ENCODE data around the gene DYNC1I2.

Gene DYNC1I2

GRCh38 chr2:171785450-171785849 lies 98.2 kb downstream of the DYNC1I2 start:
- DNase-seq, result no peak

GRCh38 chr2:171787333-171788072 lies 100.2 kb downstream of the DYNC1I2 start:
- DNase-seq, result no peak

DNA sequence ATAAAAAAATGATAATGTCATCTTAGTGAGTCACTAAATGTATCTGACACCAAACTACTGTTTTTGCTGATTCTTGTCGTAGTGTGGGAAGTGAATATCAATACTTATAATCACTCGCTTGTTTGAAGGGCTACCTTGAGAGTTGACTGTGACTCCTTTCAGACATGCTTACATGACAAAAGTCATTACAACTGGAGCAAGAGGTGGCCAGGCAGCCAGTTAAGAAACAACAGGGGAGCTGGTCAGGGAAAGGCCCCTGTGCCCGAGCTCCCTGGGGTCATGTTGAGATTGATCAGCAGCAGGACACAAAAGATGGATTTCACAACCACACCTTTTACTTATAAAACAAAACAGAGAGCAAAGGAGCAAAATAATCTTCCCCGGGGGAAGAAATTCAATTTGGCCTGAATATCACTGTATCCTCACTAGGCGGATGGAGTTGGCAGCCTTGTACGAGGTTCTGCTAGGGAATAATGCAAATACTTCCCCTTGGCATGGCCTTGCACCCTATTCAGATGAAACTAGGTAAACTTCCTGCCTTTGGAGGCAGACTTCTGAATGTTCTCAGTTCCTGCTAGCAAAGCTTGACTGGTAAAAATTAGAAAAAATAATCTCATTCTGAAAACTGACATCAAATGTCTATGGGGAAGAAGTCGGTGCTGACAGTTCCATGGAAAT lies 101.2 kb downstream of the DYNC1I2 start:
- no peak for DNase-seq

GRCh38 chr2:171789956-171790355 lies 102.7 kb downstream of the DYNC1I2 start:
- DNase-seq, result no peak

DNA sequence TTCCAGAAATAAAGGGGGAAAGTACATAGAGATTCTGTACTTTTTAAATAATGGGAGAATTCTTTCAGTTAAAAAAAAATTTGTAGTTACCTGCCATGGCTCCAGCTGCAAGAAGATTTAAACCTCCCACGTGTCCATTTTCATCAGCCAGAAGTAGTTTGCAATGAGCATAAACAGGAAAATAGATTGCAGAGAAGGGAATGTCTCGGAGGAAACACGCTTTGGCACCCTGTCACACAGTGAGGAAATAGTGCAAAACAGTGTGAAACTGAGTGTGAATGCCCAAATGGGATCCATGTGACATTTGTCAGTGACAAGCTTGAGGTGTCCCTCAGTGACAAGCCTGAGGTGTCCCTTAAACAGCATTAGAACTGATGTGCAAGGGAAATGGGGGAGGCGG lies 104.1 kb downstream of the DYNC1I2 start:
- DNase-seq, result no peak

DNA sequence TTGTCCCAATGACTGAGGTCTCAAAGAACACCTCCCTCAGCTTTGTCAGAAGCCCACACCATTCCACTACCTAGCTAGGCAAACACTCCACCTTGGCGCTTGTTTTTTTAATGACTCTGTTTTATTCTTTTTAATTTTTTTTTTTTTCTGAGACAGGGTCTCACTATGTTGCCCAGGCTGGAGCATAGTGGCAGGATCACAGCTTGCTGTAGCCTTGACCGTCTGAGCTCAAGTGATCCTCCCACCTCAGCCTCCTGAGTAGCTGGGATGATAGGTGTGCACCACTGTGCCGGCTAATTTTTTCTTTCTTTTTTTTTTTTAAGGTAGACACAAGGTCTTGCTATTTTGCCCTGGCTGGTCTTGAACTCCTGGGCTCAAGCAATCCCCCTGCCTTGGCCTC lies 104.9 kb downstream of the DYNC1I2 start:
- no peak for DNase-seq

DNA sequence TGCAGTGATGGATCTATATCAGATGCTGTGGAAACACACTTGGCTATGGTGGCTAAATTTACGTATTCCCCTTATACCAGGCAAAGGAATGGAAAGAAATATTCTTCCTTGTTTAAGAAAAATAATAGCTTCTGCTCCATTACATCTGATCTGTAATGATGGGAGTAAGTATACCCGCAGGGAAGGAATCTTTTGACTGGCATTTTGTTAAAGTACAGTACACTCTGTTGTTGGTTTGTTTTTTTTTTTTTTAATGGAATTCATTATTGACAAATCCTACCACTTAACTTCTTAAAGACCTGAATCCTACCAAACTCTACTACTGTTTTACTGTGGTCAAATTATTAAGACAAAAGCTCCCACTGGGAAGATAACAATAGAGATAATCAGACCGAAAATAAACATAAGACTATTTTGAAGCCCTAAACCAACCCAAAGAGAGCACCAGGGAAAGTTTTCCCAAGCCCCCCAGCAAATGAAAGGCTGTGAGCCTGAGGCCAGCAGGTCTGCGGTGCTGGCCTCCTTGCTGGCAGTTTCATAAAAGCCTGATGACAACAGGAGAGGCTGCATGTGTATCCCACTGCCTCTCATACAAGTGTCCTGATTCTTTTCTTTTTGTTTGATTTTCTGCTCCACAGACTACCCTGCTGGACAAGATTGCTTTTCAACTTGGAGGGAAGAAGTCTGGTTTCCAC lies 105.8 kb downstream of the DYNC1I2 start:
- no peak for DNase-seq

DNA sequence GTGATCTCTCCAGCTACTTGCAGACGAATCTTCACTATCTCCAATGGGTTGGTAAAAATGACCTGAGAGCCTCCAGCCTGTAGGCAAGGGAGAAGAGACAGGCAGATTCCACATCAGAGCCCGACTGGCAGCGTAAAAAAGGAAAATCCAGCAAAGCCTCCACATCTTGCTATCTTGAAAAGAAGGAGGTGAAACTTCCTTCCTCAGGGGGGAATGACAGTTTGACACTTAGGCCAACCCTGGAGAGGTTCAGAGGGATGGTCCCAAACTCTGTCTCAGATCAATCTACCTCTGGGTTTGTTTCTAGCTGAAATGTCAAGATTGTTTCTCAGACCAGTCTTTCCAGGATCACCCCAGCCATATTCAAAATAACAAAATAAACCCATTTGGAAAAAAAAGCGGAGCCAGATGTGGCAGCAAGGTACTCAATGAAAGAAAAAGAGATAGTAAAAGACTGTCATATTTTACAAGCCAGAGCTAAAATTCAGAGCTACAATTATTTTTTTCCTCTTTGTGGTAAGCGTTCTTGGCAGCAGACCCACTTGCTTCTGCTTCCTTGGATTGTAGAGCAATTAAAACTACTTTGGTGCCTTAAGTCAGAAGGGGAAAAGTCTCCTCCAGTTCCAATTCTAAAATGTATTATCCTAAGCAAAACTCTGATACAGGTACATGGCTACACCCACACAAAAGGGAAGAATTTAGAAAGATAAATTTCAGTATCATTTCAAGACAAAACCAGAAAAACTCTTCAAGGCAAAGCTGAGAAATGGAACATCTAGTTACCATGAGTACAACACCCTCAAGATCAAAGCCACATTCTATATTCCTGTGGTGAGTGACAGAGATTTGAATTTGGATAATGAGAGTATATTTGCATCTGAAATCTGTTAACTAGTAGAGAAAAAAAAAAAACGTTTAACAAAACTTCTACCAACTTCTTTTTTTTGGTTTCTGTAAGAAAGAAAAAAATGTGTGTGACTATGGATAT lies 106.7 kb downstream of the DYNC1I2 start:
- DNase-seq, result no peak

DNA sequence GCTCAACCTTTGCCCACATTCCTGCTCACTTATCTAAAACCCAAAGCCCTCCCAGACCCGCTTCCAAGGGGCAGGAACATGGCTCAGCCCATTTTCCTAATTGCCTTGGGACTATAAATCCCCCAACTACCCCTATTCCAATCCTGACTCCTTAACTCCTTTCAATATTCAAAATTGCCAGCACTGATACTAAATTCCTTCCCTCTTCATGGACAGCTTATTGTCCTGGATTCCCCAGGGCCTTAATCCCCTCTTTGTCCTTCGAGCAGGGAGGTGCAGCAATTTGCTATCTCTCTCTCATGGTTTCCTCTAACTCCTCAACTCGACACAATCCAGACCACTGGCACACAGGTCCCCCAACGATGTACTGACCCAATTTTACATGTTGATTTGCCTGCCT lies 107.6 kb downstream of the DYNC1I2 start:
- DNase-seq, result no peak

Measured in NCI-H345 (cell line).